HepG2 (cell line): ENCODE measurements around the gene CRAT. TPM values are rescaled to one million over a fixed set of nuclear protein-coding genes. Genes with fewer than 3 reads are reported as not detected.

Experiments
- ATAD3A ChIP-seq: sonication (generic); formaldehyde crosslinking; IDR thresholded peaks from 2 replicates; pipeline ENCODE4 v1.4.0; 2020; ENCODE audit warnings: missing genetic modification reagents
- FUBP1 ChIP-seq: sonication (generic); formaldehyde crosslinking; IDR thresholded peaks from 2 replicates; pipeline ENCODE4 v1.5.1; 2020; ENCODE audit warnings: missing genetic modification reagents, mild to moderate bottlenecking, borderline replicate concordance
- GATAD2A ChIP-seq: IDR thresholded peaks from 2 replicates; pipeline ENCODE4 v1.6.1; 2016
- GZF1 ChIP-seq: sonication (generic); formaldehyde crosslinking; IDR thresholded peaks from 2 replicates; pipeline ENCODE4 v1.5.1; 2020; ENCODE audit warnings: mild to moderate bottlenecking, missing genetic modification reagents
- HOMEZ ChIP-seq: IDR thresholded peaks from 2 replicates; pipeline ENCODE4 v1.6.1; 2016; ENCODE audit warnings: low read depth
- HOXA3 ChIP-seq: sonication (generic); formaldehyde crosslinking; IDR thresholded peaks from 2 replicates; pipeline ENCODE4 v1.5.0; 2020; ENCODE audit warnings: missing genetic modification reagents
- IRF9 ChIP-seq: sonication (generic); formaldehyde crosslinking; IDR thresholded peaks from 2 replicates; pipeline ENCODE4 v1.8.0; 2022; ENCODE audit warnings: missing genetic modification reagents, mild to moderate bottlenecking, borderline replicate concordance
- IRX3 ChIP-seq: sonication (generic); formaldehyde crosslinking; IDR thresholded peaks from 2 replicates; pipeline ENCODE4 v1.8.1; 2023; ENCODE audit warnings: mild to moderate bottlenecking, low read depth, missing genetic modification reagents, borderline replicate concordance
- KDM5A ChIP-seq: fragments of 200-600 bp; sonication (generic); IDR thresholded peaks from 2 replicates; pipeline ENCODE4 v1.7.0; 2018; ENCODE audit warnings: antibody characterized with exemption, mild to moderate bottlenecking, low read length, borderline replicate concordance
- NCOA5 ChIP-seq: sonication (generic); formaldehyde crosslinking; IDR thresholded peaks from 2 replicates; pipeline ENCODE4 v1.4.0; 2020; ENCODE audit warnings: missing genetic modification reagents
- PHB2 ChIP-seq: fragments of 450-650 bp; IDR thresholded peaks from 2 replicates; pipeline ENCODE4 v1.6.1; 2018; ENCODE audit not compliant: partially characterized antibody
- PHF20 ChIP-seq: sonication (generic); formaldehyde crosslinking; IDR thresholded peaks from 2 replicates; pipeline ENCODE4 v1.5.0; 2020; ENCODE audit warnings: mild to moderate bottlenecking, missing genetic modification reagents
- SMAD3 ChIP-seq: sonication (generic); formaldehyde crosslinking; IDR thresholded peaks from 2 replicates; pipeline ENCODE4 v1.4.0; 2020; ENCODE audit warnings: missing genetic modification reagents
- THYN1 ChIP-seq: sonication (generic); formaldehyde crosslinking; IDR thresholded peaks from 2 replicates; pipeline ENCODE4 v1.8.1; 2023; ENCODE audit warnings: low read depth, mild to moderate bottlenecking, moderate library complexity, missing genetic modification reagents, borderline replicate concordance
- ZBTB2 ChIP-seq: sonication (generic); formaldehyde crosslinking; IDR thresholded peaks from 2 replicates; pipeline ENCODE4 v1.8.0; 2022; ENCODE audit warnings: low read depth, missing genetic modification reagents
- ZMYM2 ChIP-seq: sonication (generic); formaldehyde crosslinking; IDR thresholded peaks from 2 replicates; pipeline ENCODE4 v1.8.0; 2022; ENCODE audit warnings: mild to moderate bottlenecking, missing genetic modification reagents
- ZNF180 ChIP-seq: sonication (generic); formaldehyde crosslinking; IDR thresholded peaks from 2 replicates; pipeline ENCODE4 v1.4.0; 2020; ENCODE audit warnings: low read depth, missing genetic modification reagents, borderline replicate concordance
- ZNF264 ChIP-seq: sonication (generic); formaldehyde crosslinking; IDR thresholded peaks from 2 replicates; pipeline ENCODE4 v1.4.0; 2020; ENCODE audit warnings: missing genetic modification reagents
- ZUFSP ChIP-seq: sonication (generic); formaldehyde crosslinking; IDR thresholded peaks from 2 replicates; pipeline ENCODE4 v1.9.0; 2021; ENCODE audit warnings: missing genetic modification reagents, mild to moderate bottlenecking, borderline replicate concordance
- polyA plus RNA-seq, 8 experiments: library from polyadenylated mRNA; depleted of rRNA in 3 of 8; stranded (reverse) in 7 of 8; unstranded in 1 of 8; fragments of >200 nt; fragmentation: Illumina TruSeq in 4 of 8; extraction: Trizol in 4 of 8; gene quantifications; 2 replicates each; pipeline versions ENCODE4 v1.2.1 to v1.2.3, GENCODE V29; 2011 to 2016; ENCODE audit warnings: low read depth in 4 of 8, missing spikeins in 1 of 8, mixed read lengths in 1 of 8; ENCODE audit not compliant: insufficient read depth in 1 of 8
- total RNA-seq, 5 experiments: library from RNA; depleted of rRNA; stranded (reverse); fragments of >200 nt; fragmentation: Illumina TruSeq; extraction: Trizol; gene quantifications; 2 replicates each; pipeline ENCODE4 v1.2.3, GENCODE V29; 2016; ENCODE audit warnings: low read depth in 1 of 5

Gene CRAT
- total and polyA plus RNA-seq, 2 of the 13 experiments (the other 11 are each of a cell fraction or from before 2014, with no cell fraction given), result 26.1 to 26.6 TPM

DNA sequence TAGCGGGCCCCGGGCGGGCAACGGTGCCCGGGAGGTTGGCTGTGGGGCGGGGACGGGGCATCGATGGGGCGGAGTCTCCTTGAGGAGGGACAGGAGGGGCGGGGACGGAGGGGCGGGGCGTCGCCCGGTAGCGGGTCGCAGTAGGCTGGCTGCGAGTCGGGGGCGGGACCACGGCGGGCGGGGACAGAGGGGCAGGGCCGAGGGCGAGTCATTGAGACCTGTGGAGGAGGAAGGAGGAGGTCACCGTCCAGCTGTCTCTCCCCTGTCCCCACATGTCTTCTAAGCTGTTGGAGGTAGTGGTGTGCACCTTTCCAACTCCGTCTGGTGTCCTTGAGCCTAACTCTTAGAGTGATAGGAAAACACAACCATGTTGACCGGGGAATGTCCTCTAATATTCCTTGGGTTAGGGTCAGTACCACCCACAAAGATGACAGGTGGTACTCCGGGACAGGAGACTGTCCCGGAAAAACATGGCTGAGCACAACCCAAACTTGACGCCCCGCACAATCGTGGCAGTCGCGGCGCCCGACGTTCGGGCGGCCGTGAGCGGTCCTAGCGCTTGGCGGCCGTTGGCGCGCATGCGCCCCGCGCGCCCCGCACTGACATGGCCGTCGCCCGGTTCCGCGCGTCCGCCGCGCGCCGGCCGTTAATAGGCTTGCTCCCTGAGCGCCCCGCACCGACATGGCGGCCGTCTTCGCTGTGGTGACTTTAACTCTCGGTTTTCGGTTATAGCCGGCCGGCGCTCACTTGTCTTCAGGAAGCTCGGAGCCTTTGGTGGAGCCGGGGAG is at the start of gene CRAT, which contains the start of gene PTPA (continued):
- 0 out of 2 replicates have a peak, but pooled peaks have one; percentile 81 for TF ChIP-seq FUBP1 (CRISPR knock-in tag)
- no peak for TF ChIP-seq IRF9 (CRISPR knock-in tag)
- TF ChIP-seq ZUFSP (CRISPR knock-in tag), result no peak
- TF ChIP-seq THYN1 (CRISPR knock-in tag), result no peak
- TF ChIP-seq ZNF264 (CRISPR knock-in tag), result no peak
- 0 out of 2 replicates have a peak, but pooled peaks have one; percentile 43 for TF ChIP-seq IRX3 (CRISPR knock-in tag)
- no peak for TF ChIP-seq ZBTB2 (CRISPR knock-in tag)
- TF ChIP-seq ZMYM2 (CRISPR knock-in tag), result 0 out of 2 replicates have a peak, but pooled peaks have one; percentile 7
- peak; percentile 61 for TF ChIP-seq PHF20 (CRISPR knock-in tag)
- no peak for TF ChIP-seq ATAD3A (CRISPR knock-in tag)
- no peak; the same call in 1 of the 2 replicates for TF ChIP-seq GATAD2A (CRISPR knock-in tag)
- TF ChIP-seq KDM5A, result peak; percentile 10; the same call in 1 of the 2 replicates
- TF ChIP-seq GZF1, result peak; percentile 6; the same call in 1 of the 2 replicates
- TF ChIP-seq NCOA5 (CRISPR knock-in tag), result no peak
- peak; percentile 40 for TF ChIP-seq HOMEZ (CRISPR knock-in tag)
- TF ChIP-seq SMAD3 (CRISPR knock-in tag), result no peak
- no peak for TF ChIP-seq PHB2
- TF ChIP-seq HOXA3 (CRISPR knock-in tag), result peak; percentile 95
- TF ChIP-seq ZNF180 (CRISPR knock-in tag), result no peak
